GM12891 (cell line): ENCODE data around the gene DISP3.

ENCODE experiments used
- DNase-seq: peaks from one replicate; pipeline ENCODE4 v3.0.0; 2011; ENCODE audit warnings: low spot score; ENCODE audit not compliant: insufficient read length
- FAIRE-seq: peaks from 2 replicates; lab custom pipeline; 2011; peaks lifted over from hg19 to GRCh38; lab: Jason Lieb, UNC
- PAX5 ChIP-seq: IDR thresholded peaks from 2 replicates; pipeline ENCODE4 v1.6.1; 2011; ENCODE audit warnings: low read length, moderate library complexity, mild to moderate bottlenecking; ENCODE audit not compliant: insufficient read depth, severe bottlenecking
- POLR2A ChIP-seq: IDR thresholded peaks from 2 replicates; pipeline ENCODE4 v1.6.1; 2011; ENCODE audit warnings: low read depth, low read length, control low read depth
- POLR2AphosphoS5 ChIP-seq: IDR thresholded peaks from 2 replicates; pipeline ENCODE4 v1.6.1; 2011; ENCODE audit warnings: low read depth, low read length, control low read depth
- POU2F2 ChIP-seq: IDR thresholded peaks from 2 replicates; pipeline ENCODE4 v1.6.1; 2011; ENCODE audit warnings: low read depth, mild to moderate bottlenecking, control low read depth, low read length, moderate library complexity
- SPI1 ChIP-seq: IDR thresholded peaks from 2 replicates; pipeline ENCODE4 v1.6.1; 2011; ENCODE audit warnings: low read depth, low read length, control low read depth
- TAF1 ChIP-seq: IDR thresholded peaks from 2 replicates; pipeline ENCODE4 v1.6.1; 2011; ENCODE audit warnings: low read depth, low read length, control low read depth

DISP3 gene

DNA sequence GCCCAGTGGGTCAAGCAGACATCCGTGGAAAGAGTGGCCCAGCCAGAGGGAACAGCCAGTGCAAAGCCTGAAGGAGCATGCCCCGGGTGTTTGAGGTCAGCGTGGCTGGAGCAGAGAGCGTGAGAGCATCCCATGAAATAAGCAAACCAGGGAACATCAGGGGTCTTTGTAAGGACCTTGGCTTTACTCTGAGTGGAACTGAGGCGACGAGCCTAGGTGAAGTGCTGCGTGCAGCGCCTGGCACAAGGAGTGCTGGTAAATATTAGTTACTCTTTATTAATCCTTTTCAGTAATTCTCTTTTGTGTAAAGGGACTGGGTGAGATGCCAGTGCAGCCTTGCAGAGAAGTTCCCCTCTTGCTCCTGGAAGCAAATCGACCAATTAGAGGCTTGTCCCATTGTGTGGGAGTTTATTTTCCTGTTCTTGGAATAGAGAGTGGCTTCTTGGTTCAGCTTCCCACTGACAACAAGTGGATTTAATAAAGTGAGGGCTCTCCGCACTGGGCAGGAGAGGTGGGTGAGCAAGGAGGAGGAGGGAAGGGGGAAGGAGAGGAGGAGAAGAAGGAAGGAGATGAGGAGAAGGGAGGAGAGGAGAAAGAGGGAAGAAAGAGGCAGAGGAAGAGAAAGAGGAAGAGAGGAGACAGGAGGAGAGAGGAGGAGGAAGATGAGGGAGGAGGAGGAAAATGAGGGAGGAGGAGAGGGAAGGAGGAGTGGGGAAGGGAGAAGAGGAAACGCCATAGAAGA is 37.6 kb upstream of the DISP3 start:
- TF ChIP-seq POLR2A: no peak
- no peak for TF ChIP-seq PAX5
- TF ChIP-seq TAF1: no peak
- no peak for TF ChIP-seq POLR2AphosphoS5
- no peak for TF ChIP-seq POU2F2
- no peak for TF ChIP-seq SPI1
- DNase-seq (no peak), FAIRE-seq (no peak)

GRCh38 chr1:11443043-11443442 is 35.9 kb upstream of the DISP3 start:
- no peak for DNase-seq
- TF ChIP-seq POLR2A (no peak), SPI1 (no peak), POLR2AphosphoS5 (no peak), PAX5 (no peak)
- no peak for FAIRE-seq

DNA sequence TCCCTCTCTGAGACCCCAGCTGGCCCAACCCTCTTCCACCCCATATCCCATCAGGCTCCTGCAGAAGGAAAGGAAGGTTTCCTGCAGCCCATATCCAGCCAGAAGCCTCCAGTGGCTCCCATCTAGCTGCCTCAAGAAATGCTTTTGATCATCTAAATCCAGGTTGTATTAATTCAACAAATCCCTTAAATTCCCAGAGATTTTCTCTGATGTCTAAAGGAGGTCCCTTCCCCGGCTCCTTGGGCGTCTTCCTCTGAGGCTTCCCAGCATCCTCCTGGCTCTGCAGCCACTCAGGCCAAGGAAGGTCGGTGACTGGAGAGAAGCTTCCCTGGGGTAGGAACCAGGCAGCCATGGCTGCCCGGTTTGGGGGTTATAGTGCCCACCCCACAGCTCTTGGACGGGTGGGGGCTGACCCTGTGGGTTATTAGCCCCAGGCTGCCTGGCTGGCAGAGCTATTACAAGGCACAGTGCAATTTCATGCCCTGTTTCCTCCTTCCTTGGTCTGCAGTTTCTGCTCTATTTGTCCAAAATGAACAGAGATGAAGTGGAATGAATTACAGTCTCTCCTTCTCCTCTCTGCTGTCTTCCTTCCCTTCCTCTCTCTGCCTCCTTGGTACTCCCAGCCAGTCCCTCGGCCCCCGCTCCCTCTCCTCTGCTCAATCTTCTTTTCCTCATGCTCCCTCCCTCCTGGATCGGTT is 34.8 kb upstream of the DISP3 start:
- DNase-seq (no peak), FAIRE-seq (no peak)
- TF ChIP-seq TAF1: no peak
- TF ChIP-seq POU2F2: no peak
- no peak for TF ChIP-seq SPI1
- TF ChIP-seq POLR2AphosphoS5: no peak
- no peak for TF ChIP-seq POLR2A
- no peak for TF ChIP-seq PAX5

- no peak for DNase-seq
- no peak for FAIRE-seq
- TF ChIP-seq POU2F2 (no peak), POLR2A (no peak), SPI1 (no peak), TAF1 (no peak), PAX5 (no peak), POLR2AphosphoS5 (no peak)
These were observed 34.0 kb upstream of the DISP3 start for GRCh38 chr1:11444907-11445306.

DNA sequence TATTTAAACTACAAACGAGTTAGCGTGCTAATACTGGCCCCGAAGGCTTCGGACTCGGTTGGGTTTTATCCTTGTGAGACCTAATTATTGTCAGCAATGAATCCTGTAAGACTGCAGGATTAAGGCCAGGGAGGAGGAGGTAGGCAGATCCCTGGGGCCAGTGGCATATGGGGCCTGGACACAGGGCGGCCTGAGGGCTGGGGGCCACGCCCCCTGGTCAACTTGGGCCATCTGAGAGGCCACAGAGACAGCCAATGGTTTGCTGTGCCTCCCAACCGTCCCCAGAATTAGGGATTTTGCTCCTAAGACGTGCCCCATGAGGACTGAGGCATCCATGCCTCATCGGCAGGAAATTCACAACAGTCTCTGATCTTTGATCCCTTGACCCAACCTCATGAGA is 31.1 kb upstream of the DISP3 start:
- FAIRE-seq (no peak), DNase-seq (no peak)
- TF ChIP-seq SPI1 (no peak), TAF1 (no peak), PAX5 (no peak), POLR2A (no peak), POLR2AphosphoS5 (no peak), POU2F2 (no peak)

- TF ChIP-seq POLR2A (no peak), TAF1 (no peak), POU2F2 (no peak)
- DNase-seq: no peak
- no peak for FAIRE-seq
These were observed 30.4 kb upstream of the DISP3 start for GRCh38 chr1:11448373-11449099.

DNA sequence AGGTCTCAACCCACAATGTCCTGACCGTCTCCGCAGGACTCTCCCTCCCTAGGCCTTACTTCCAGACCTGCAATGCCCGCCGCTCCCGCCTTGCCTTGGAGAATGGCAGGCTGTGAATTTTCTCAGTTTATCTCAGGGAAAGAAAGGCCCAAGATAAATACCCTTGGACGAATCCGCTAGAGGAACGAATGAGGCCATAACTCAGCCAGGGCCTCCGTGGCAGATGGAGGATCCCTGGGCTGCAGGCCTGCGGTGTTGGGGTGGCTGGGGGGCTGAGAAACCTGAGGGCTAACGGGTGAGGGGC is 29.9 kb upstream of the DISP3 start:
- FAIRE-seq (no peak), DNase-seq (no peak)
- TF ChIP-seq TAF1 (no peak), PAX5 (no peak), POU2F2 (no peak), POLR2AphosphoS5 (no peak), SPI1 (no peak), POLR2A (no peak)

DNA sequence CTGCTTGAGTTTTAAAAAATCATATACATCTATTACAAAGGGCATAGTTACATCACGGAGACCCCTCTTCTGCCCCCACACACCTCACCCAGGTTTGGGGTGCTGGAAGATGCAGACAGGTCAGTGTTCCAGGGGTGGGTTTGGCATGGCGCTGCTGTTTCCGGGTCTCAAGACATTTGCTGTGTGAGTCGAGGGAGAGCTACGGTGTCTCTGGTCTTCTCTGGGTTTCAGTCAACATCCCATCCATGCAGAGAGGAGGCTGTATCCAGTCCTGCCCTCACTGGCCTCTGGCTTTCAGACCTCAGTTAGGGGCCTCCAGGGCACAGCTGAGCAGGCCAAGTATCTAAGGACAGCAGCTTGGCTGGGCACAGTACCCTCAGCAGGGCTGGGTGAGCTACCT is 28.6 kb upstream of the DISP3 start:
- DNase-seq (no peak), FAIRE-seq (no peak)
- TF ChIP-seq PAX5 (no peak), SPI1 (no peak), POLR2AphosphoS5 (no peak), POU2F2 (no peak)

DNA sequence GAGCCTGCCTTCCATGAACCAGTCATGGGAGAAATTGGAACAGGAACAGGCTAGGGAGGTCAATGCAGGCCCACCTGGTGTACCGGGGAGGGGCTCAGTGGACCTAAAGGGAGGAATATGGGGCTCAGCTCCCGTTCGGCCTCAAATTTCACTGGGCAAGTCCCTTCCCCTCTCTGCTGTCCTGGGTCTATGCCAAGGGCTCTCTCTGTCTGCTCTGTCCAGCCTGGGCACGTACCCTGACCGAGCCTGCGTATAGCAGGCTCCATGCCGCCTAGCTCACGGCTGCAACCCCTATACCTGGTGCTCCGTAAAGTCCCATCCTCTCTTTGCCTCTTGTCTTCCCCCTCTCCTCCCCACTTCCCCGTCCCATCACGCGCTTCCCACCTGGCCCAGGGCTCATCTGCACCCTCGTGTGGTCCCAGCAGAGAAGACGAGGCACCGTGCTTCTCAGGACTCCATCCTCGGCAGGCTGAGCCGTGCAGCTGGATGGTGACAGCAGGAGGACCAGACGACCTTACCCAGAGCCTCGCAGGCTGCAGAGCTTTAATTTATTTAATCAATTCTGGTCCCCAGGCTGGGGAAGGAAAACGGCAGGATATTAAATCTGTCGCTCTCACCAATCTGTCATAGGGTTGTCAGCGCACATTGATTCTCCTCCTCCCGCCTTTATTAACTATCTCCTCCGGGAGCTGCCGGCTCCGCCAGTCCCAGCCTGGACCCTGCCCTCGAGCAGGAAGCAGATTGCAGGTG is 25.0 kb upstream of the DISP3 start:
- DNase-seq (no peak), FAIRE-seq (no peak)
- TF ChIP-seq PAX5: no peak
- no peak for TF ChIP-seq TAF1
- TF ChIP-seq POLR2A: no peak
- TF ChIP-seq POLR2AphosphoS5: no peak
- no peak for TF ChIP-seq SPI1
- no peak for TF ChIP-seq POU2F2
